Thyroid gland (tissue), 4 donors: Measurements from ENCODE around the gene CATSPERZ. TPM values are rescaled to one million over a fixed set of nuclear protein-coding genes. Genes with fewer than 3 reads are reported as not detected.

Experiments used
- DNase-seq, 2 donors: peaks; one replicate each; pipeline ENCODE4 v3.0.0-alpha.2; 2019
- H3K27ac ChIP-seq, 3 donors: fragments of 200-600 bp; sonication (generic); 1 replicate in 2 of 3; 2 replicates in 1 of 3; pipeline ENCODE4 v1.5.1; 2016 to 2019; ENCODE audit warnings: mild to moderate bottlenecking in 1 of 3, moderate library complexity in 1 of 3
- H3K27me3 ChIP-seq: fragments of 200-600 bp; sonication (generic); one replicate; pipeline ENCODE4 v1.5.1; 2019
- H3K36me3 ChIP-seq, 2 donors: fragments of 200-600 bp; sonication (generic); one replicate each; pipeline ENCODE4 v1.5.1; 2016 to 2019
- H3K4me1 ChIP-seq, 2 donors: fragments of 200-600 bp; sonication (generic); one replicate each; pipeline ENCODE4 v1.5.1; 2017 to 2019
- H3K4me3 ChIP-seq, 3 donors: fragments of 200-600 bp; sonication (generic); replicated peaks in 1 of 3; 1 replicate in 2 of 3; 2 replicates in 1 of 3; pipeline ENCODE4 v1.5.1; 2016; ENCODE audit warnings: mild to moderate bottlenecking in 1 of 3
- H3K9me3 ChIP-seq: fragments of 200-600 bp; sonication (generic); one replicate; pipeline ENCODE4 v1.5.1; 2017
- CTCF ChIP-seq, 6 experiments: fragments of 200-600 bp in 3 of 6; fragments of 450-650 bp in 3 of 6; sonication (generic) in 3 of 6; IDR thresholded peaks; one replicate each; pipeline ENCODE4 v1.5.1; 2016 to 2019; ENCODE audit warnings: antibody characterized with exemption in 6 of 6, mild to moderate bottlenecking in 2 of 6, inconsistent platforms in 1 of 6, moderate library complexity in 1 of 6
- POLR2A ChIP-seq, 2 donors: fragments of 450-650 bp; IDR thresholded peaks; one replicate each; pipeline ENCODE4 v1.6.1; 2017; ENCODE audit warnings: antibody characterized with exemption in 2 of 2, mild to moderate bottlenecking in 2 of 2, moderate library complexity in 1 of 2
- WGBS, 2 donors: methylation state at CpG; one replicate each; pipeline ENCODE4 v1.1.5; 2017; 5-methylcytosine and 5-hydroxymethylcytosine counted together
- intact Hi-C: fragments of 100-400 bp; cut with DNase I; formaldehyde crosslinking; loops from one replicate; pipeline ENCODE4 v1.15.1; 2023
- total RNA-seq, 4 donors: library from RNA; depleted of rRNA; stranded (reverse); fragments of >200 nt; gene quantifications; one replicate each; pipeline ENCODE4 v1.2.3, GENCODE V29; 2016

CATSPERZ gene
- 1 to 10 TPM in 2 of 4 donors, not detected in 2; 1.0 to 3.1 TPM for total RNA-seq

- intact Hi-C loops = no loop called here
- peak; percentile 53 to 57 for DNase-seq
- Histone ChIP-seq H3K27me3 (no peaks in the 10 kb centered on the region), H3K4me3 (peak within 1 kb of the TSS in 1 of 3 donors; percentile 40), H3K27ac (peak within 1 kb of the TSS; percentile 26 to 82 (median 42)), H3K9me3 (no peaks in the 10 kb centered on the region), H3K36me3 (no peaks in the 10 kb centered on the region), H3K4me1 (peaks cover 32 to 44% of the 10 kb centered on the region in 2 donors)
- WGBS, 2 donors = 9 to 12% methylated on average over 29 to 53 of the region's 54 CpGs
- TF ChIP-seq POLR2A (IDR thresholded peaks at IDR 0.05) (no peak), CTCF (IDR thresholded peaks at IDR 0.05) (peak in 2 of 6 experiments; percentile 2)
Observed at GRCh38 chr11:64299847-64300648, at the start of gene CATSPERZ. Gene CATSPERZ (plus strand): TSS chr11:64300358. CDS start chr11:64300411, 53 bp downstream.

- Histone ChIP-seq H3K4me1 (peaks cover 30 to 31% of the 10 kb centered on the region in 2 donors), H3K9me3 (no peaks in the 10 kb centered on the region), H3K36me3 (peaks cover 0 to 2% of the 10 kb centered on the region in 2 donors), H3K4me3 (peak overlapping the region in 1 of 3 donors; percentile 83), H3K27ac (peak overlapping the region in 1 of 3 donors; percentile 30), H3K27me3 (no peaks in the 10 kb centered on the region)
- DNase-seq = no peak
- TF ChIP-seq CTCF (IDR thresholded peaks at IDR 0.05) = no peak
- TF ChIP-seq POLR2A (IDR thresholded peaks at IDR 0.05) = no peak
- 18 to 43% methylated on average over 6 to 11 of the region's 13 CpGs for WGBS, 2 donors
- intact Hi-C loops = no loop called here
Observed at GRCh38 chr11:64250415-64251015, 49.6 kb upstream of the CATSPERZ start.

GRCh38 chr11:64251016-64251752 is 49.0 kb upstream of the CATSPERZ start, which contains the start of gene PLCB3:
Gene PLCB3 (plus strand): TSS chr11:64251530. CDS start chr11:64251650, 120 bp downstream.
- peaks cover 0 to 3% of the 10 kb centered on the region in 2 donors for H3K36me3 ChIP-seq
- H3K4me3 ChIP-seq = peak within 1 kb of the TSS; percentile 31 to 83 (median 68)
- H3K27ac ChIP-seq = peak within 1 kb of the TSS in 2 of 3 donors; percentile 36
- DNase-seq = peak; percentile 56 to 57
- WGBS, 2 donors = 1% methylated on average over 16 of the region's 75 CpGs; no CpG with 5 or more reads in 1 of the 2 donors
- no peaks in the 10 kb centered on the region for H3K9me3 ChIP-seq
- TF ChIP-seq CTCF (IDR thresholded peaks at IDR 0.05) = peak; percentile 47 to 99 (median 78)
- peak in 1 of 2 donors; percentile 81 for TF ChIP-seq POLR2A (IDR thresholded peaks at IDR 0.05)
- peaks cover 25 to 30% of the 10 kb centered on the region in 2 donors for H3K4me1 ChIP-seq
- H3K27me3 ChIP-seq = no peaks in the 10 kb centered on the region
- intact Hi-C loops = no loop called here

- no peak for DNase-seq
- Histone ChIP-seq H3K27me3 (no peaks in the 10 kb centered on the region), H3K36me3 (peaks cover 0 to 7% of the 10 kb centered on the region in 2 donors), H3K9me3 (no peaks in the 10 kb centered on the region), H3K4me3 (peak overlapping the region; percentile 31 to 83 (median 68)), H3K27ac (peak overlapping the region in 1 of 3 donors; percentile 36), H3K4me1 (peaks cover 25 to 30% of the 10 kb centered on the region in 2 donors)
- intact Hi-C loops = no loop called here
- TF ChIP-seq CTCF (IDR thresholded peaks at IDR 0.05) = no peak
- TF ChIP-seq POLR2A (IDR thresholded peaks at IDR 0.05) = no peak
- 3 to 7% methylated on average over 9 to 11 of the region's 18 CpGs for WGBS, 2 donors
Observed at GRCh38 chr11:64251753-64252002, 48.5 kb upstream of the CATSPERZ start.
